H1 (cell line): Measurements from ENCODE around the gene TUBB4B. TPM values are rescaled to one million over a fixed set of nuclear protein-coding genes. Genes with fewer than 3 reads are reported as not detected.

ENCODE experiments used
- ASH2L ChIP-seq: fragments of 200-600, 300-600 bp; sonication (generic); IDR thresholded peaks from one replicate; pipeline ENCODE4 v1.7.1; 2017; ENCODE audit warnings: low read length
- BCL11A ChIP-seq, 2 experiments: IDR thresholded peaks; one replicate each; pipeline ENCODE4 v1.6.1; 2011; ENCODE audit warnings: low read depth in 2 of 2, low read length in 2 of 2, mild to moderate bottlenecking in 2 of 2
- CBX5 ChIP-seq: fragments of 300-800, 300-1000 bp; sonication (generic); IDR thresholded peaks from 2 replicates; pipeline ENCODE4 v1.7.1; 2016; ENCODE audit warnings: antibody characterized with exemption, low read length, low read depth
- CHD7 ChIP-seq: fragments of 300-600 bp; sonication (generic); IDR thresholded peaks from 2 replicates; pipeline ENCODE4 v1.7.1; 2012; ENCODE audit warnings: low read length, moderate library complexity, mild to moderate bottlenecking, inconsistent platforms; ENCODE audit not compliant: insufficient replicate concordance
- GTF2F1 ChIP-seq: IDR thresholded peaks from 2 replicates; pipeline ENCODE4 v1.6.1; 2012; ENCODE audit warnings: low read depth, low read length, improper control_type of control experiment, borderline replicate concordance
- MAFK ChIP-seq: IDR thresholded peaks from 2 replicates; pipeline ENCODE4 v1.6.1; 2012; ENCODE audit warnings: low read depth, mild to moderate bottlenecking, improper control_type of control experiment, low read length
- RAD21 ChIP-seq, 2 experiments: IDR thresholded peaks in 1 of 2; conservative IDR thresholded peaks in 1 of 2; 2 replicates each; pipeline ENCODE4 v1.6.1; 2011; ENCODE audit warnings: low read depth in 2 of 2, low read length in 2 of 2, improper control_type of control experiment in 1 of 2, inconsistent platforms in 1 of 2, mild to moderate bottlenecking in 1 of 2, moderate library complexity in 1 of 2
- TAF1 ChIP-seq: IDR thresholded peaks from 2 replicates; pipeline ENCODE4 v1.6.1; 2011; ENCODE audit warnings: mild to moderate bottlenecking, low read depth, low read length
- polyA plus RNA-seq, 7 experiments: library from polyadenylated mRNA; depleted of rRNA in 3 of 7; stranded (reverse) in 5 of 7; unstranded in 2 of 7; fragments of >200 nt in 5 of 7; fragments of 200-250 nt in 2 of 7; gene quantifications; 1 replicate in 5 of 7; 2 replicates in 1 of 7; 4 replicates in 1 of 7; pipeline versions ENCODE4 v1.2.1 to v1.2.3, GENCODE V29; 2011 to 2013; ENCODE audit warnings: missing spikeins in 2 of 7, mixed read lengths in 2 of 7
- total RNA-seq: library from RNA; stranded (reverse); fragmentation: NEBNext Ultra II Directional; extraction: Animal tissue kit (Norgen Biotek cat#: 25700); gene quantifications from 2 replicates; pipeline ENCODE4 v1.2.1, GENCODE V29; 2021

TUBB4B gene
- total and polyA plus RNA-seq, 2 of the 8 experiments (the other 6 are each of a cell fraction or from before 2014, with no cell fraction given), result 280 to 307 TPM

GRCh38 chr9:137219757-137220316 lies 21.2 kb upstream of the TUBB4B start (continued):
- TF ChIP-seq CHD7 (no peak), CBX5 (no peak), RAD21 (IDR thresholded peaks at IDR 0.05 in 1 of 2, conservative IDR thresholded peaks at IDR 0.05 in 1 of 2; ENCODE audit: low read depth in 2 of 2, low read length in 2 of 2) (no peak), GTF2F1 (no peak), ASH2L (no peak), MAFK (no peak), TAF1 (no peak), BCL11A (IDR thresholded peaks at IDR 0.05; ENCODE audit: low read depth in 2 of 2, low read length in 2 of 2) (no peak)
